GM18507 (cell line): ENCODE data around the gene OIP5.
"Not testable (repeated sequence)": the region's sequence is repeated elsewhere in the genome, so short reads cannot be mapped to it uniquely, and the experiment has no call there.

Experiments used
- DNase-seq: peaks from one replicate; pipeline ENCODE4 v3.0.0; 2011; ENCODE audit warnings: low read depth; ENCODE audit not compliant: insufficient read length; ENCODE audit errors: extremely low spot score
- FAIRE-seq: peaks from 2 replicates; lab custom pipeline; 2011; peaks lifted over from hg19 to GRCh38; lab: Jason Lieb, UNC

OIP5 gene

DNA sequence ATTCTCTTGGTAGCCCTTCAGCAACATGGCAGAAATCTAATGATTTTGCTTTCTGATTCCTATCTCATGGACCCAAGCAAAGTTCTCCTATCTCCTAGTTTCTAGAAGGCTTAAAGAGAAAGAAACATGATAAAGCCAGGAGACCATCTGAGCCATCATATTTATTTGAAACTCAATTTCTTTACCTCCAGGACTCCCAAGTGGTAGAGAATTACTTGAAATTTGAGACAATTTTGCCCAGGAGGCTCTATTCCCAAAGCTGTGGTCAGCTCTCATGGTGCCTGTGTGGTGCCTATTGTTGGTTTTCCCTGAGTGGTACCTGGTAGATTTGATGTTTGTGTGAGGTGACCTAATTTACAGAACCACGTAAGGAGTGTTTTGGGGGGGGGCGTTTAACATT, 62.5 kb downstream of the OIP5 start:
- no peak for FAIRE-seq
- DNase-seq = no peak

- DNase-seq (no peak), FAIRE-seq (no peak)
Measured at GRCh38 chr15:41263891-41264351, 68.5 kb downstream of the OIP5 start.

- DNase-seq (no peak), FAIRE-seq (no peak)
Measured at GRCh38 chr15:41262571-41262970, 69.8 kb downstream of the OIP5 start.

GRCh38 chr15:41260924-41261323, 71.5 kb downstream of the OIP5 start:
- not testable (repeated sequence) for FAIRE-seq, DNase-seq

DNA sequence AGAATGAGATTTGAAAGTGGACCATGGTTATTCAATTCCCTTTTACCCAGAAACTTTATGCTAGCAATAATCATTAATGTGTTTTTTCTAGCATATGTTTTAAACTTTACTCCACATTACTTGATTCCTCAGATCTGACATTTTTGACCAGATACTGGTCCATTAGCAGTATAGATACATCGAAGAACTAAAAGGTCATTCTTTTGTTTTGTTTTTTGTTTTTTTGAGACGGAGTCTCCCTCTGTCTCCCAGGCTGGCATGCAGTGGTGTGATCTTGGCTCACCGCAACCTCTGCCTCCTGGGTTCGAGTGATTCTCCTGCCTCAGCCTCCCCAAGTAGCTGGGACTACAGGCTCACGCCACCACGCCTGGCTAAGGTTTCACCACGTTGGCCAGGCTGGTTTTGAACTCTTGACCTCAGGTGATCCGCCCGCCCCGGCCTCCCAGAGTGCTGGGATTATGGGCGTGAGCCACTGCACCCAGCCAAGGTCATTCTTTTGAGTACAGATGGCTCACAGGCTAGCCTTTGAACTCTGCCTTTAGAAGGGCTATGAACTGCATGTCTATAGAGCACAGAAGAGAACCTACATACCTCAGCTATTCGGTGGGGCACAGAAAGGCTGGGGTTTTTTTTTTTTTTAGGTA, 72.7 kb downstream of the OIP5 start:
- FAIRE-seq (no peak), DNase-seq (no peak)
